CD4-positive, alpha-beta T cell (primary cell): ENCODE data around the gene GPC6. TPM values are rescaled to one million over a fixed set of nuclear protein-coding genes. Genes with fewer than 3 reads are reported as not detected.

ENCODE experiments used
- ATAC-seq: fragments of 200-7000 bp; cut with Tn5 transposase; one replicate; pipeline ENCODE4 v1.10.0; 2022; ENCODE audit warnings: mild to moderate bottlenecking; ENCODE audit not compliant: poor library complexity
- CTCF ChIA-PET: fragments of 350-600 bp; sonication (Branson Sonifier 250); formaldehyde crosslinking; loops from one replicate; lab custom pipeline; 2021; ENCODE audit warnings: antibody characterized with exemption, inconsistent platforms; lab: Charles Lee
- POLR2A ChIA-PET: fragments of 350-600 bp; sonication (Branson Sonifier 250); formaldehyde crosslinking; loops from one replicate; lab custom pipeline; 2021; ENCODE audit warnings: antibody characterized with exemption, inconsistent platforms; lab: Charles Lee
- DNase-seq, 14 experiments: peaks; one replicate each; pipeline ENCODE4 v3.0.0-alpha.2; 2013 to 2020; ENCODE audit warnings: mixed read lengths in 2 of 14
- H3K27ac ChIP-seq, 2 donors: one replicate each; pipeline versions ENCODE4 v1.5.1 to v1.7.0; 2013; ENCODE audit warnings: low read length in 2 of 2, low read depth in 1 of 2, mild to moderate bottlenecking in 1 of 2
- H3K27me3 ChIP-seq, 2 experiments: 1 replicate in 1 of 2; 2 replicates in 1 of 2; pipeline versions ENCODE4 v1.6.1 to v1.7.0; 2013; ENCODE audit warnings: low read length in 2 of 2, control low read depth in 1 of 2, mild to moderate bottlenecking in 1 of 2, moderate library complexity in 1 of 2; ENCODE audit not compliant: insufficient read depth in 2 of 2, control insufficient read depth in 1 of 2
- H3K36me3 ChIP-seq: one replicate; pipeline ENCODE4 v1.6.1; 2013; ENCODE audit warnings: low read length, control low read depth; ENCODE audit not compliant: insufficient read depth
- H3K4me1 ChIP-seq: one replicate; pipeline ENCODE4 v1.6.1; 2013; ENCODE audit warnings: low read length, control low read depth; ENCODE audit not compliant: insufficient read depth
- H3K4me3 ChIP-seq: one replicate; pipeline ENCODE4 v1.5.1; 2013; ENCODE audit warnings: mild to moderate bottlenecking, low read length, moderate library complexity
- H3K9me3 ChIP-seq, 2 experiments: 1 replicate in 1 of 2; 2 replicates in 1 of 2; pipeline versions ENCODE4 v1.6.1 to v1.7.0; 2013; ENCODE audit warnings: low read length in 2 of 2, mild to moderate bottlenecking in 2 of 2, control low read depth in 1 of 2, moderate library complexity in 1 of 2; ENCODE audit not compliant: control insufficient read depth in 1 of 2, insufficient read depth in 1 of 2
- H3K27ac Mint-ChIP-seq: one replicate; pipeline ENCODE4 v1.8.0; 2020; ENCODE audit warnings: mixed read lengths
- H3K27me3 Mint-ChIP-seq: one replicate; pipeline ENCODE4 v1.8.0; 2021; ENCODE audit warnings: mixed read lengths
- H3K36me3 Mint-ChIP-seq: one replicate; pipeline ENCODE4 v1.8.0; 2021; ENCODE audit warnings: low read depth, mixed read lengths
- H3K4me1 Mint-ChIP-seq: one replicate; pipeline ENCODE4 v1.8.0; 2021; ENCODE audit warnings: low read depth, mixed read lengths
- H3K4me3 Mint-ChIP-seq: one replicate; pipeline ENCODE4 v1.8.0; 2020; ENCODE audit warnings: mild to moderate bottlenecking, mixed read lengths
- H3K9me3 Mint-ChIP-seq: one replicate; pipeline ENCODE4 v1.8.0; 2020; ENCODE audit warnings: mixed read lengths
- intact Hi-C, 2 experiments: fragments of 100-400 bp; cut with DNase I in 1 of 2; cut with micrococcal nuclease in 1 of 2; formaldehyde crosslinking; loops; one replicate each; pipeline versions ENCODE4 v1.15.1 to v1.9.0; 2023 to 2025; cut with DNase I, micrococcal nuclease
- total RNA-seq, 174 experiments: library from RNA in 2 of 174; stranded (reverse) in 2 of 174; gene quantifications; one replicate each; pipeline ENCODE4 v1.2.3 and lab custom pipeline; 2021 to 2026
- TF ChIP-seq, protein P1 (sequence below): fragments of 200-600 bp; IDR thresholded peaks from one replicate; pipeline ENCODE4 v1.8.0; 2022; ENCODE audit warnings: antibody characterized with exemption, mild to moderate bottlenecking

The GPC6 gene
- total RNA-seq, 2 experiments from 2014 or later: not detected

DNA sequence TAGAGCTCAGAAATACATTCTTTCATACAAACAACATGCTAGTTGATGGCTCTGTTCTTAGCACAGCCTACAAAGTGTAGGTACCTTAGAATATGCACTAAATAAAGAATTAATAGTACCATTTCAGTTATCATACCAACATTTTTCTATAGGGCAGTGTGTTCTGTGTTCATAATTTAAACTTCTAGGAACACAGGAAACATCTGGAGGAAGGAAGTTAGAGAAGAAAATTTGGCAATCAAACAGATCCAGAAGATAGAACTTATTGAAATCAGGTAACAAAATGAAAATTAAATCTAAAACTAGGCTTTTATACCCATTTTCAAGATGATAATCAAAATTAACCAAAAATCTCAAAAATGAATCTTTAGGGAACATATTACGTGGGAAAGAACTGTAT is 725.3 kb downstream of the GPC6 start:
- Histone ChIP-seq H3K4me1 (no peaks in the 10 kb centered on the region), H3K27ac (no peak overlapping the region), H3K27me3 (no peaks in the 10 kb centered on the region), H3K36me3 (no peaks in the 10 kb centered on the region), H3K9me3 (no peaks in the 10 kb centered on the region), H3K4me3 (no peak overlapping the region)
- CTCF ChIA-PET: no interaction called here
- H3K27me3 Mint-ChIP-seq: no peaks in the 10 kb centered on the region
- intact Hi-C loops: no loop called here
- H3K4me3 Mint-ChIP-seq: no peak overlapping the region
- POLR2A ChIA-PET: no interaction called here
- DNase-seq: no peak
- TF ChIP-seq, protein P1, sequence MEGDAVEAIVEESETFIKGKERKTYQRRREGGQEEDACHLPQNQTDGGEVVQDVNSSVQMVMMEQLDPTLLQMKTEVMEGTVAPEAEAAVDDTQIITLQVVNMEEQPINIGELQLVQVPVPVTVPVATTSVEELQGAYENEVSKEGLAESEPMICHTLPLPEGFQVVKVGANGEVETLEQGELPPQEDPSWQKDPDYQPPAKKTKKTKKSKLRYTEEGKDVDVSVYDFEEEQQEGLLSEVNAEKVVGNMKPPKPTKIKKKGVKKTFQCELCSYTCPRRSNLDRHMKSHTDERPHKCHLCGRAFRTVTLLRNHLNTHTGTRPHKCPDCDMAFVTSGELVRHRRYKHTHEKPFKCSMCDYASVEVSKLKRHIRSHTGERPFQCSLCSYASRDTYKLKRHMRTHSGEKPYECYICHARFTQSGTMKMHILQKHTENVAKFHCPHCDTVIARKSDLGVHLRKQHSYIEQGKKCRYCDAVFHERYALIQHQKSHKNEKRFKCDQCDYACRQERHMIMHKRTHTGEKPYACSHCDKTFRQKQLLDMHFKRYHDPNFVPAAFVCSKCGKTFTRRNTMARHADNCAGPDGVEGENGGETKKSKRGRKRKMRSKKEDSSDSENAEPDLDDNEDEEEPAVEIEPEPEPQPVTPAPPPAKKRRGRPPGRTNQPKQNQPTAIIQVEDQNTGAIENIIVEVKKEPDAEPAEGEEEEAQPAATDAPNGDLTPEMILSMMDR: no peak
- H3K27ac Mint-ChIP-seq: no peak overlapping the region
- H3K4me1 Mint-ChIP-seq: no peaks in the 10 kb centered on the region
- no peak for ATAC-seq
- H3K36me3 Mint-ChIP-seq: no peaks in the 10 kb centered on the region
- no peaks in the 10 kb centered on the region for H3K9me3 Mint-ChIP-seq

DNA sequence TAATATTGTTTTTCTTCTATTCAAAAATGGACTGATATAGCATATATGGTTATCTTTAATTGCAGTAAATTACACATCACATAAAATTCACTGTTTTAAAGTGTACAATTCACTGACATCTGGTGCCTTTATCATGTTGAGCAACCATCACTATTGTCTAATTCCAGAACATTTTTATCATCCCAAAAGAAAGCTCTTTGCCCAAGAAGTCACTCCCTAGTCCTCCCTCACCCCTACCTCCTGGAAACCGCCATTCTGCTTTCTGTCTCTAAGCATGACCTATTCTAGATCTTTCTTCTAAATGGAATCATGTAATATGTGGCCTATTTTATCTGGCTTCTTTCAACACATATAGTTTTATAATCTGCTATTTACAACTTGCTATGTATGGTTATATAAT is 727.2 kb downstream of the GPC6 start:
- ATAC-seq: no peak
- Histone ChIP-seq H3K27me3 (no peaks in the 10 kb centered on the region), H3K4me1 (no peaks in the 10 kb centered on the region), H3K36me3 (no peaks in the 10 kb centered on the region), H3K4me3 (no peak overlapping the region), H3K9me3 (no peaks in the 10 kb centered on the region), H3K27ac (no peak overlapping the region)
- H3K4me1 Mint-ChIP-seq: no peaks in the 10 kb centered on the region
- no peaks in the 10 kb centered on the region for H3K27me3 Mint-ChIP-seq
- TF ChIP-seq, protein P1: no peak
- no peaks in the 10 kb centered on the region for H3K36me3 Mint-ChIP-seq
- CTCF ChIA-PET: no interaction called here
- POLR2A ChIA-PET: no interaction called here
- intact Hi-C loops: no loop called here
- no peak overlapping the region for H3K27ac Mint-ChIP-seq
- no peak for DNase-seq
- H3K9me3 Mint-ChIP-seq: peaks cover 2% of the 10 kb centered on the region
- H3K4me3 Mint-ChIP-seq: no peak overlapping the region

DNA sequence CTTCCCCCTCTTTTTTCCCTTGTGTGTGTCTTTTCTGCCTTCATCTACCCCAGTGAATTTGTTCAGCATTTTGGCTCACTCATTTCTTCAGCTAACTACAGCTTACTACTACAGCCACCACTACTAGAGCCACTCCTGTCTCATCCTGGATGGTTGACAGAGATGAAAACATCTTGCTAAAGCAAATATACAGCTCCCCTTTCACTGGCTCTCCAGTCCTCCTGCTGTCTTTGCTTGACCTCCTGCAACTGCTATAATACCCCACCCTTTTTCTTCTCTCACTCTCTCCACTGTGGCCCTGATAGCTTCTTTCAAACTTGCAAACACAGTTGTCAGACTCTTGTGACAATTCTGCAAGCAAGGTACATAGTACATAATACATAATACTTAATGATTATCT is 729.3 kb downstream of the GPC6 start:
- Mint-ChIP-seq H3K36me3 (no peaks in the 10 kb centered on the region), H3K4me3 (no peak overlapping the region), H3K27ac (no peak overlapping the region), H3K4me1 (no peaks in the 10 kb centered on the region), H3K9me3 (peaks cover 2% of the 10 kb centered on the region), H3K27me3 (peaks cover 5% of the 10 kb centered on the region)
- H3K9me3 ChIP-seq: no peaks in the 10 kb centered on the region
- intact Hi-C loops: no loop called here
- ATAC-seq: no peak
- H3K4me1 ChIP-seq: no peaks in the 10 kb centered on the region
- POLR2A ChIA-PET: no interaction called here
- H3K36me3 ChIP-seq: no peaks in the 10 kb centered on the region
- TF ChIP-seq, protein P1: no peak
- CTCF ChIA-PET: no interaction called here
- no peak for DNase-seq
- no peak overlapping the region for H3K27ac ChIP-seq
- no peaks in the 10 kb centered on the region for H3K27me3 ChIP-seq
- no peak overlapping the region for H3K4me3 ChIP-seq
